ENCODE measurements around the gene CBFB.

Gene CBFB

DNA sequence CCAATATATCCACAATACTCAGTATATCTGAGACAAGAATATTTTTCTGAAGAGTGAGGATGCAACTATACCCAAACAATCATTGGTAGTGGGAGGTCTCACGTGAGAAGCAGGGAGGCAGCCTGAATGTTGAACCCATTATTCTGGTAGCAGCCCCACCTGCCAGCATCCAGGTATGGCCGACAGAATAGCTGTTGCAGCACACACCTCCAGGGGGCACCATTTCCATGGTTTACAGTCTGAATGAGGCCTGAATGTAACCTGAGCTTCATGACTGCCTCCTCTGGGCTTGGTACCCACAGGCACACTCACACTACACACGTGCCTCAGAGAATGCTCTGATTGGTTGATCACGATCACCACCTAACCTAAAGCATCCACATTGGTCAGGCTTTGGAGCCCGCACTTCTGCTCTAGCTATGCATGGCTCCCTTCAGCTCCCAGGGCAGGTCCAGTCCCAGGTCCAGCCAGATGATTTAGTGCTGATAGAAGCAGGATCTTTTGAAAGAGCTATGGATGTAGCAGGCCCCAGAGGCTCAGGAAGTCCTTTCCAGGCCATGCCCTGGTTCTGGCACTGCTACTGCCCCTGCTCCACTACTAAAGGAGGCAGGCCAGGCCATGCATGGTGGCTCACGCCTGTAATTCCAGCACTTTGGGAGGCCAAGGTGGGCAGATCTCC lies 11.0 kb upstream of the CBFB start:
- Histone ChIP-seq H3K36me3 (ENCODE audit: insufficient read depth, low read length) (no peaks in the 10 kb centered on the region), H3K9me3 (replicated peaks; ENCODE audit: low read length) (no peaks in the 10 kb centered on the region), H3K9ac (ENCODE audit: low read depth, low read length) (no peak overlapping the region), H3K27me3 (ENCODE audit: control insufficient read depth, insufficient read depth, low read length) (no peaks in the 10 kb centered on the region), H3K4me1 (ENCODE audit: control insufficient read depth, insufficient read depth, low read length) (peaks cover 20% of the 10 kb centered on the region), H3K4me2 (ENCODE audit: low read length) (no peak overlapping the region), H3K4me3 (ENCODE audit: low read length) (no peak overlapping the region)

- H3K27me3 ChIP-seq (ENCODE audit: control insufficient read depth, insufficient read depth, low read length) = no peaks in the 10 kb centered on the region
- H3K4me1 ChIP-seq (ENCODE audit: control insufficient read depth, insufficient read depth, low read length) = peaks cover 7% of the 10 kb centered on the region
- no peaks in the 10 kb centered on the region for H3K36me3 ChIP-seq (ENCODE audit: insufficient read depth, low read length)
- H3K9me3 ChIP-seq (replicated peaks; ENCODE audit: low read length) = no peaks in the 10 kb centered on the region
- H3K4me2 ChIP-seq (ENCODE audit: low read length) = no peak overlapping the region
- H3K9ac ChIP-seq (ENCODE audit: low read depth, low read length) = no peak overlapping the region
- H3K4me3 ChIP-seq (ENCODE audit: low read length) = no peak overlapping the region
Measured at GRCh38 chr16:67019171-67019570, 9.8 kb upstream of the CBFB start.

DNA sequence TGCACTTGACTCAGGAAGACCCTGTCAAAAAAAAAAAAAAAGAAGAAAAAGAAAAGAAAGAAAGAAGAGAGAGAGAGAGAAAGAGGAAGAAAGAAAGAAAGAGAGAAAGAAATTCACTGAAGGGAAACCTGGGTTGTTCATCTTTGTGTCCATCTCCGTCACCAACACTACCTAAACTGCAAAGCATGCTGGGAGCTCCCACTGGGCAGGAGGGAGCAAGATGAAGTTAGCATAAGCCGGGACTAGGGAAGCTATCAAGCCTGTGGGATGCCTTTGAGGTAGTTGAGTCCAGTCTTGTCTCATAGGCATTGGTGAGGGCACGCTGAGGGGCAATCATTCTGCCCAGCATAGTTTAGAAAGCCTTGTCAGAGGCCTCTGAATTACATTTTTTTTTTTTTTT lies 7.6 kb upstream of the CBFB start:
- no peaks in the 10 kb centered on the region for H3K9me3 ChIP-seq (replicated peaks; ENCODE audit: low read length)
- no peak overlapping the region for H3K4me2 ChIP-seq (ENCODE audit: low read length)
- no peak overlapping the region for H3K4me3 ChIP-seq (ENCODE audit: low read length)
- H3K27me3 ChIP-seq (ENCODE audit: control insufficient read depth, insufficient read depth, low read length) = no peaks in the 10 kb centered on the region
- peaks cover 3% of the 10 kb centered on the region for H3K4me1 ChIP-seq (ENCODE audit: control insufficient read depth, insufficient read depth, low read length)
- no peaks in the 10 kb centered on the region for H3K36me3 ChIP-seq (ENCODE audit: insufficient read depth, low read length)
- no peak overlapping the region for H3K9ac ChIP-seq (ENCODE audit: low read depth, low read length)

- Histone ChIP-seq H3K36me3 (ENCODE audit: insufficient read depth, low read length) (no peaks in the 10 kb centered on the region), H3K4me1 (ENCODE audit: control insufficient read depth, insufficient read depth, low read length) (peaks cover 3% of the 10 kb centered on the region), H3K9me3 (replicated peaks; ENCODE audit: low read length) (no peaks in the 10 kb centered on the region), H3K27me3 (ENCODE audit: control insufficient read depth, insufficient read depth, low read length) (no peaks in the 10 kb centered on the region), H3K4me2 (ENCODE audit: low read length) (no peak overlapping the region), H3K9ac (ENCODE audit: low read depth, low read length) (no peak overlapping the region), H3K4me3 (ENCODE audit: low read length) (no peak overlapping the region)
Measured at GRCh38 chr16:67022531-67023214, 6.3 kb upstream of the CBFB start.

DNA sequence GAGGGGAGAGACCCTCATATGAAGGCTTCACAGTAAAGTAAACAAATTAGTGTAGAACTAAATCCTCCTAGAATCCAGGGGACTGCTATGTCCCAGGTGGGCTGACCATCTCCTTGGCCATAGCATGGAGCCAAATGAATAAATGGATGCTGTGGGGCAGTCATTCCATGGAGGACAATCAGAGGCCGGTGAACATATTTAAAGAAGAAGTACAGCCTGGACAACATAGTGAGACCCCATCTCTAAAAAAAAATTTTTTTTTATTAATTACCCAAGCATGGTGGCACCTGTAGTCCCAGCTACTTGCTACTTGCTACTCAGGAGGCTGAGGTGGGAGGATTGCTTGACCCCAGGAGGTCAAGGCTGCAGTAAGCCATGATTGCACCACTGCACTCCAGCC lies 5.3 kb upstream of the CBFB start:
- peaks cover 10% of the 10 kb centered on the region for H3K4me1 ChIP-seq (ENCODE audit: control insufficient read depth, insufficient read depth, low read length)
- H3K9ac ChIP-seq (ENCODE audit: low read depth, low read length) = no peak overlapping the region
- no peaks in the 10 kb centered on the region for H3K9me3 ChIP-seq (replicated peaks; ENCODE audit: low read length)
- H3K27me3 ChIP-seq (ENCODE audit: control insufficient read depth, insufficient read depth, low read length) = no peaks in the 10 kb centered on the region
- no peaks in the 10 kb centered on the region for H3K36me3 ChIP-seq (ENCODE audit: insufficient read depth, low read length)
- H3K4me3 ChIP-seq (ENCODE audit: low read length) = no peak overlapping the region
- no peak overlapping the region for H3K4me2 ChIP-seq (ENCODE audit: low read length)

- Histone ChIP-seq H3K4me3 (ENCODE audit: low read length) (no peak overlapping the region), H3K36me3 (ENCODE audit: insufficient read depth, low read length) (no peaks in the 10 kb centered on the region), H3K9me3 (replicated peaks; ENCODE audit: low read length) (no peaks in the 10 kb centered on the region), H3K27me3 (ENCODE audit: control insufficient read depth, insufficient read depth, low read length) (no peaks in the 10 kb centered on the region), H3K4me1 (ENCODE audit: control insufficient read depth, insufficient read depth, low read length) (peaks cover 10% of the 10 kb centered on the region), H3K4me2 (ENCODE audit: low read length) (no peak overlapping the region), H3K9ac (ENCODE audit: low read depth, low read length) (no peak overlapping the region)
Measured at GRCh38 chr16:67024384-67025209, 4.4 kb upstream of the CBFB start.

- no peaks in the 10 kb centered on the region for H3K9me3 ChIP-seq (replicated peaks; ENCODE audit: low read length)
- H3K4me2 ChIP-seq (ENCODE audit: low read length) = no peak overlapping the region
- peaks cover 10% of the 10 kb centered on the region for H3K4me1 ChIP-seq (ENCODE audit: control insufficient read depth, insufficient read depth, low read length)
- no peak overlapping the region for H3K9ac ChIP-seq (ENCODE audit: low read depth, low read length)
- H3K4me3 ChIP-seq (ENCODE audit: low read length) = no peak overlapping the region
- H3K36me3 ChIP-seq (ENCODE audit: insufficient read depth, low read length) = no peaks in the 10 kb centered on the region
- H3K27me3 ChIP-seq (ENCODE audit: control insufficient read depth, insufficient read depth, low read length) = no peaks in the 10 kb centered on the region
Measured at GRCh38 chr16:67025210-67025550, 3.8 kb upstream of the CBFB start.

DNA sequence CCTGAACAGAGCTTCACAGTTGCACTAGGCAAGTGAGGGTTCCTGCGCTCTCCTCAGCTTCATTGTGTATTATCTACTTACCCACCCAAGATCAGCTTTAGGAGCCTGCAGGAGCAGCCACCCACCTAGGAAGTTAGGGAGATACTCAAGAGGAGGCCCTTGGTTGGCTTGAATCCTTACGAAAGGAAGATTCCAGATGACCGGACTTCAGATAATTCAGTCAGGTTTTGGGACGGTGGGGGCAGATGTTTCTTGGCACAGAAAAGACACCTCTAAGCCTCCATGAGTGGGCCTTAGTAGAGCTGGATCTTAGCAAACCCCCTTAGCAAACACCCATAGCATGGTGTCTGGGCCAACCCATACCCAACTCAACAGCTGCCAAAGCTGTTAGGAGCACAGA lies 2.4 kb upstream of the CBFB start:
- H3K4me1 ChIP-seq (ENCODE audit: control insufficient read depth, insufficient read depth, low read length) = peaks cover 16% of the 10 kb centered on the region
- no peak overlapping the region for H3K9ac ChIP-seq (ENCODE audit: low read depth, low read length)
- no peaks in the 10 kb centered on the region for H3K36me3 ChIP-seq (ENCODE audit: insufficient read depth, low read length)
- H3K27me3 ChIP-seq (ENCODE audit: control insufficient read depth, insufficient read depth, low read length) = no peaks in the 10 kb centered on the region
- H3K4me2 ChIP-seq (ENCODE audit: low read length) = no peak overlapping the region
- H3K9me3 ChIP-seq (replicated peaks; ENCODE audit: low read length) = no peaks in the 10 kb centered on the region
- H3K4me3 ChIP-seq (ENCODE audit: low read length) = no peak overlapping the region

DNA sequence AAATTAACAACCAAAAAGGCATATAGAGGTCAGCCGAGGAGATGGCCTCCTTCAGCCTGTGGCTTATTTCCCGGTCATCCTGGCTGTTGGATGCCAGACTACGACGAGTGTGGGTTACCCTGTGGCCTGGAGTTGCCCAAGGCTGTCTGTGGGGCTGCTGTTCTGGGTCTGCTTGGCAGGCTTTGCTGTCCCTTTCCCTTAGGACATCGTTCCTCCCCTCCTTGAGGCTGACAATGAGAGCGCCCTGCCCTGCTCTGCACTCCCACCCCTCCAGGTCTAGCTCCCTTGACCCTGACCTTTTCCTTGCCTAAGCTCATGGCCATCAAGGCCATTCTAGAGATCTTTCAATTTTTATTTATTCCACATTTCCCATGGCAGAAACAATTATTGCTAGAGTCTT lies 1.9 kb upstream of the CBFB start:
- H3K36me3 ChIP-seq (ENCODE audit: insufficient read depth, low read length) = peaks cover 4% of the 10 kb centered on the region
- H3K9me3 ChIP-seq (replicated peaks; ENCODE audit: low read length) = no peaks in the 10 kb centered on the region
- peaks cover 21% of the 10 kb centered on the region for H3K4me1 ChIP-seq (ENCODE audit: control insufficient read depth, insufficient read depth, low read length)
- H3K4me3 ChIP-seq (ENCODE audit: low read length) = no peak overlapping the region
- H3K9ac ChIP-seq (ENCODE audit: low read depth, low read length) = no peak overlapping the region
- no peaks in the 10 kb centered on the region for H3K27me3 ChIP-seq (ENCODE audit: control insufficient read depth, insufficient read depth, low read length)
- H3K4me2 ChIP-seq (ENCODE audit: low read length) = no peak overlapping the region

DNA sequence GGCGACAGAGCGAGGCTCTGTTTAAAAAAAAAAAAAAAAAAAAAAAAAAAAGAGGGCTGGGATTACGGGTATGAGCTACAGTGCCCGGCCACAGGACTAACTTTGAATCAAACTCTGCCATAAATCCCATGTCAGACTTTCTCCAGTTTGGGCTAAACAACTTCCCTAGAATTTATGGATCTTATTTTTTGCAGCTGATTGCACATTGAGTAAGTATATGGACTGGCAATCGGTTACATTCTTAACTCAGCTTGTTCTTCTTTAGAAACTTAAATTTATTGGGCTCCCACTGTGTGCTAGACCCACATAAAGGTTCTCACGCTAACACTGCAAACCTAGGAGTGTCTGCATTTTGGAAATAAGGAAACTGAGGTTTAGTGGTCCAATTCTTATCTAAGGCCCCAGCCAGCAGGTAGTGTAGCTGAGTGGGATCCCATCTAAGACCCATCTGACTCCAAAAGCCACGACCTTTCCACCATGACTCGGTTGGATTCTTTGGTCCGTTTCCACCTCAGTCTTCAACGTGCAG lies 718 bp upstream of the CBFB start:
- Histone ChIP-seq H3K4me2 (ENCODE audit: low read length) (peak overlapping the region; percentile 97), H3K4me3 (ENCODE audit: low read length) (peak overlapping the region; percentile 88), H3K27me3 (ENCODE audit: control insufficient read depth, insufficient read depth, low read length) (no peaks in the 10 kb centered on the region), H3K9ac (ENCODE audit: low read depth, low read length) (peak overlapping the region; percentile 97), H3K36me3 (ENCODE audit: insufficient read depth, low read length) (peaks cover 13% of the 10 kb centered on the region), H3K9me3 (replicated peaks; ENCODE audit: low read length) (no peaks in the 10 kb centered on the region), H3K4me1 (ENCODE audit: control insufficient read depth, insufficient read depth, low read length) (peaks cover 20% of the 10 kb centered on the region)

DNA sequence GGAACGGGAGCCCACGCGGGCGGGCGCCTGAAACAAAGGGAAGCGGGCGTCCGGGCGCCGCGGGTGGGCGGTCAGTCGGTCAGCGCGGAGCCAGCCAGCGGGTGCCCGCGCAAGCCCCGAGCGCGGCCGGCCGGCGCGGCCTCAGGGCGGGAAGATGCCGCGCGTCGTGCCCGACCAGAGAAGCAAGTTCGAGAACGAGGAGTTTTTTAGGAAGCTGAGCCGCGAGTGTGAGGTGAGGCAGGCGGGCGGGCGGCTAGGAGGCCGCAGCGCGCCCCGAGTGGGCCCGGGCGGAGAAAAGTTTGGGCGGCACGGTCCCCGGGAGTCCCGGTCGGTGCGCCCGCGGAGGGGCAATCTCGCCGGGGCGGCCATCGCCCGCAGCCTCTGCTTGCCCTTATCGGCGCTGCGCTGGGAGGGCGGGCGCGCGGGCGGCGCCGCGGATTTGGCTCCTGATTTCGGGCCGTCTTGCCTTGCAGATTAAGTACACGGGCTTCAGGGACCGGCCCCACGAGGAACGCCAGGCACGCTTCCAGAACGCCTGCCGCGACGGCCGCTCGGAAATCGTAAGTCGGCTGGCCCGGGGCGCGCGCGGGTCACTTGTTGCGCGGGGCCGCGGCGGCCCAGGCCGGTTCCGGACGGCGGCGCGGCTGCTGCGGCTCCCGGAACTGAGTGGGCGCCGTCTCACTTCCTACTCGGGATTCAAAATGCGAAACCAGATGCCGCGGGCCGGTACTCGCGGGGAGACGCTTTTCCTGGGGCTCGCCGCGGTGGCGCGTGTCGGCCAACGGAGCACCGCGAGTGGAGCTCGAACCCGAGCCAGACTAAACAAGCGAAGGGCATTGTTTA lies 526 bp downstream of the CBFB start:
- Histone ChIP-seq H3K27me3 (ENCODE audit: control insufficient read depth, insufficient read depth, low read length) (no peaks in the 10 kb centered on the region), H3K4me1 (ENCODE audit: control insufficient read depth, insufficient read depth, low read length) (peaks cover 24% of the 10 kb centered on the region), H3K9ac (ENCODE audit: low read depth, low read length) (peak overlapping the region; percentile 98), H3K4me3 (ENCODE audit: low read length) (peak overlapping the region; percentile 84), H3K36me3 (ENCODE audit: insufficient read depth, low read length) (peaks cover 15% of the 10 kb centered on the region), H3K4me2 (ENCODE audit: low read length) (peak overlapping the region; percentile 85), H3K9me3 (replicated peaks; ENCODE audit: low read length) (no peaks in the 10 kb centered on the region)

Data from skeletal muscle satellite cell (primary cell).